Measurements from ENCODE around the gene STAG1. TPM values are rescaled to one million over a fixed set of nuclear protein-coding genes. Genes with fewer than 3 reads are reported as not detected.

STAG1 gene
- total RNA-seq, 1 donor from 2014 or later = 40.9 TPM

DNA sequence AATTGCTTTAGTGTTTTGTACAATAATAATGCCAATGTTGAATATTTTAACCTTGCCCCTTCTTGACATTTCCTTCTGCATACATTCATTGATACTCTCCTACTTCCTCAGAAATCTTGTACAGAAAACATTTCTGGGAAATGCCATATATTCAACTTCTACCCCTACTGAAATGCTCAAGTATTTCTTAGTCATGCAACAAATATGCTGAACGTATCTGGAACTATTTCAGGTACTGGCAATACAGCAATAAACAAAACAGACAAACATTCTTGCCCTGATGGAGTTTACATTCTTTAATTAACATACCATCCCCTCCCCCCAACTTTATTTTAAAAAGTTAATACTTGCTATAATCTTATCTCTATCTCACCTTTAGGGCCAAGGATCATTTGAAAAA lies 147.2 kb downstream of the STAG1 start:
- Mint-ChIP-seq H3K4me3 (ENCODE audit: unreplicated experiment) (no peak overlapping the region), H3K36me3 (ENCODE audit: low read depth) (peaks cover 11% of the 10 kb centered on the region), H3K27ac (ENCODE audit: unreplicated experiment) (peak overlapping the region; percentile 2), H3K27me3 (ENCODE audit: low read depth) (no peaks in the 10 kb centered on the region), H3K9me3 (ENCODE audit: low read depth) (no peaks in the 10 kb centered on the region), H3K4me1 (ENCODE audit: low read depth) (peaks cover 11% of the 10 kb centered on the region)
- DNase-seq (ENCODE audit: low spot score) = no peak
- TF ChIP-seq, protein P1, sequence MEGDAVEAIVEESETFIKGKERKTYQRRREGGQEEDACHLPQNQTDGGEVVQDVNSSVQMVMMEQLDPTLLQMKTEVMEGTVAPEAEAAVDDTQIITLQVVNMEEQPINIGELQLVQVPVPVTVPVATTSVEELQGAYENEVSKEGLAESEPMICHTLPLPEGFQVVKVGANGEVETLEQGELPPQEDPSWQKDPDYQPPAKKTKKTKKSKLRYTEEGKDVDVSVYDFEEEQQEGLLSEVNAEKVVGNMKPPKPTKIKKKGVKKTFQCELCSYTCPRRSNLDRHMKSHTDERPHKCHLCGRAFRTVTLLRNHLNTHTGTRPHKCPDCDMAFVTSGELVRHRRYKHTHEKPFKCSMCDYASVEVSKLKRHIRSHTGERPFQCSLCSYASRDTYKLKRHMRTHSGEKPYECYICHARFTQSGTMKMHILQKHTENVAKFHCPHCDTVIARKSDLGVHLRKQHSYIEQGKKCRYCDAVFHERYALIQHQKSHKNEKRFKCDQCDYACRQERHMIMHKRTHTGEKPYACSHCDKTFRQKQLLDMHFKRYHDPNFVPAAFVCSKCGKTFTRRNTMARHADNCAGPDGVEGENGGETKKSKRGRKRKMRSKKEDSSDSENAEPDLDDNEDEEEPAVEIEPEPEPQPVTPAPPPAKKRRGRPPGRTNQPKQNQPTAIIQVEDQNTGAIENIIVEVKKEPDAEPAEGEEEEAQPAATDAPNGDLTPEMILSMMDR (IDR thresholded peaks at IDR 0.05) = no peak

DNA sequence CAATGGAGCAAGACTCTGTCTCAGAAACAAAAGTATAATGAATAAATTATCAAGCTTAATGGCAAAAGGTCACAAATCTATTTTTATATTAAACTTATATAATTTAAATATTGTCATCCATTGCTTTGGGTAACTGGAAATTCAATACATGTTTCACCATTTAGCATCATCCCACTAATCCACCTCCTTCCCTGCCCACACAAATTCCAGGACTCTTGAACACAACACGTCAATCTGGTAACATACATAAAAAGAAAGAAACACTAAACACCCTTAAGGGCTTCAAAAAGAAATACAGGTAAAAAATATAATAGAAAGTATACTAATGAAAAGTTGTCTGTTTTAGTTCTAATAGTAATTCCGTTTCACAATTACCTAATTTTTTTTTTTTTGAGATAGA lies 149.4 kb downstream of the STAG1 start:
- Mint-ChIP-seq H3K9me3 (ENCODE audit: low read depth) (no peaks in the 10 kb centered on the region), H3K27me3 (ENCODE audit: low read depth) (no peaks in the 10 kb centered on the region), H3K27ac (ENCODE audit: unreplicated experiment) (no peak overlapping the region), H3K36me3 (ENCODE audit: low read depth) (peaks cover 10% of the 10 kb centered on the region), H3K4me1 (ENCODE audit: low read depth) (peaks cover 16% of the 10 kb centered on the region), H3K4me3 (ENCODE audit: unreplicated experiment) (no peak overlapping the region)
- TF ChIP-seq, protein P1 (IDR thresholded peaks at IDR 0.05) = no peak
- DNase-seq (ENCODE audit: low spot score) = no peak

DNA sequence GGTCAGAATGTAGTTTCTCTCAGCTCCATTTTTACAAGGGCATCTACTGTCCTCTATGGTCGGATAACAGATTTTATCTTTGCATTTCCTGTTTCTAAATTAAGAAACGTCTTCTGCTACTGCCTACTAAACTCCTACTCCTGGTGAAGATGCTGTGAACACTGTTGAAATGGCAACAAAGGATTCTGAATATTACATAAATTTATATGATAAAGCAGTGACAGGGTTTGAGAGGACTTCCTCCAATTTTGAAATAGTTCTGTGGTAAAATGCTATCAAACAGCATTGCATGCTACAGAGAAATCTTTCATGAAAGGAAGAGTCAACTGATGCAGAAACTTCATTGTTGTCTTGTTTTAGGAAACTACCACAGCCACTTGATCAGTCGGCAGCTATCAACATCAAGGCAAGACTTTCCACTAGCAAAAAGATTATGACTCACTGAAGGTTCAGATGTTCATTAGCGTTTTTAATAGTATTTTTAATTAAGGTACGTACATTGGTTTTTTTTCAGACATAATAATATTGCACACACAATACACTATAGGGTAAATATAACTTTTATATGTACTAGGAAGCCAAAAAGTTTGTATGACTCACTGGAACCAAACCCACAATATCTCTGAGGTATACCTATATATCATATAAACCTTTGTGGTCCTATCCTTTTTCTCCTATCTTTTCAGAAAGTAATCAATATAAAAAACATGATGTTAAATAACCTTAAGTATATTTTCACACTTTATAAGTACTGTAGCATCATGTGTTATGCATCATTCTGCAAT lies 156.1 kb downstream of the STAG1 start:
- H3K27me3 Mint-ChIP-seq (ENCODE audit: low read depth) = no peaks in the 10 kb centered on the region
- no peak overlapping the region for H3K27ac Mint-ChIP-seq (ENCODE audit: unreplicated experiment)
- H3K9me3 Mint-ChIP-seq (ENCODE audit: low read depth) = no peaks in the 10 kb centered on the region
- no peak for DNase-seq (ENCODE audit: low spot score)
- TF ChIP-seq, protein P1 (IDR thresholded peaks at IDR 0.05) = no peak
- no peak overlapping the region for H3K4me3 Mint-ChIP-seq (ENCODE audit: unreplicated experiment)
- peaks cover 17% of the 10 kb centered on the region for H3K4me1 Mint-ChIP-seq (ENCODE audit: low read depth)
- peaks cover 4% of the 10 kb centered on the region for H3K36me3 Mint-ChIP-seq (ENCODE audit: low read depth)

DNA sequence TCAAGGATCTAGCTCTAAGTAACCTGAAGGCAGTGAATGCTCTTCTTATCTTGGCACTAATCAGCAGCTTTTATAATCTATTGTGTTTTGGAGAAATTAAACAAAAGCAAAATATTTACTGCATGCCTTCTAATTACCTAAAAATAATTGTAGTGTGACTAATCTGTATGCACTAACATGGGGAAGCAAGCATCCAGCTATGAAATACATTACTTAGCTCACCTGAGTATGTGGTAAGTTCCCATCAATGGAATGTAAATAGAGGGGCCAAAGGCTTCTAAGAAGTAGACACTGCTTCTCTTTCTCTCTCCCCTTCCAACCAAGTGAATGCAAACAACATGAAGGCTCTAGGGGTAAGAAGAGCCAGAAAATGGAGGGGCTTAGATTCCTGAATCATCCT lies 165.6 kb downstream of the STAG1 start:
- Mint-ChIP-seq H3K27ac (ENCODE audit: unreplicated experiment) (no peak overlapping the region), H3K9me3 (ENCODE audit: low read depth) (no peaks in the 10 kb centered on the region), H3K27me3 (ENCODE audit: low read depth) (no peaks in the 10 kb centered on the region), H3K4me1 (ENCODE audit: low read depth) (peaks cover 8% of the 10 kb centered on the region), H3K4me3 (ENCODE audit: unreplicated experiment) (no peak overlapping the region), H3K36me3 (ENCODE audit: low read depth) (no peaks in the 10 kb centered on the region)
- TF ChIP-seq, protein P1 (IDR thresholded peaks at IDR 0.05) = no peak
- no peak for DNase-seq (ENCODE audit: low spot score)

DNA sequence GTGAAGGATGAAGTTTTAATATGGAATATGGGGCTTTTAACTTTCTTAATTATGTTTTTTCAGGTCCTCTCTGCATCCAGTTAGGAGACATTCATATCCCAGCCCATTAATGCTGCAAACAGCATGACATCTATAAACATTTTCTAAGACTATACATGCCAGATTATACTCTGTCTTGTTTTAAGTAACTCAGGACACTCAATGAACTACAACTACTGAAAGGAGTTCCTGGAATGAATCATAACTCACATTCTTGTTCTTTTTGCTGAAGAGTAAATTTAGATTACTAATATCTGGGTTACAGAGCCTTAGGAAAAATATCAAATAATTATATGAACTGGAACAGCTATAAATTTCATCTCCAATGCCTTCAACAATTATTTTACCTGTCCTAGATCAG lies 167.4 kb downstream of the STAG1 start:
- peaks cover 8% of the 10 kb centered on the region for H3K4me1 Mint-ChIP-seq (ENCODE audit: low read depth)
- no peak overlapping the region for H3K4me3 Mint-ChIP-seq (ENCODE audit: unreplicated experiment)
- TF ChIP-seq, protein P1 (IDR thresholded peaks at IDR 0.05) = no peak
- no peaks in the 10 kb centered on the region for H3K9me3 Mint-ChIP-seq (ENCODE audit: low read depth)
- no peaks in the 10 kb centered on the region for H3K27me3 Mint-ChIP-seq (ENCODE audit: low read depth)
- H3K27ac Mint-ChIP-seq (ENCODE audit: unreplicated experiment) = peak overlapping the region; percentile 5
- H3K36me3 Mint-ChIP-seq (ENCODE audit: low read depth) = no peaks in the 10 kb centered on the region
- DNase-seq (ENCODE audit: low spot score) = no peak

All from chondrocyte (in vitro differentiated cells).